Left renal pelvis (tissue), 4 donors: Measurements from ENCODE around the gene OVOL3. TPM values are rescaled to one million over a fixed set of nuclear protein-coding genes. Genes with fewer than 3 reads are reported as not detected.

Source experiments
- DNase-seq, 4 donors: peaks; one replicate each; pipeline ENCODE4 v3.0.0-alpha.2; 2013; ENCODE audit warnings: low read depth in 4 of 4, low spot score in 3 of 4
- polyA plus RNA-seq, 4 donors: library from polyadenylated mRNA; unstranded; fragments of 120-200 nt; gene quantifications; one replicate each; pipeline ENCODE4 v1.2.1, GENCODE V29; 2013; ENCODE audit not compliant: insufficient read length in 4 of 4

Gene OVOL3
- polyA plus RNA-seq, 4 donors, result not detected

GRCh38 chr19:36099166-36099785 is 11.7 kb upstream of the OVOL3 start:
- no peak for DNase-seq

GRCh38 chr19:36100476-36100875 is 10.5 kb upstream of the OVOL3 start:
- DNase-seq, result no peak

DNA sequence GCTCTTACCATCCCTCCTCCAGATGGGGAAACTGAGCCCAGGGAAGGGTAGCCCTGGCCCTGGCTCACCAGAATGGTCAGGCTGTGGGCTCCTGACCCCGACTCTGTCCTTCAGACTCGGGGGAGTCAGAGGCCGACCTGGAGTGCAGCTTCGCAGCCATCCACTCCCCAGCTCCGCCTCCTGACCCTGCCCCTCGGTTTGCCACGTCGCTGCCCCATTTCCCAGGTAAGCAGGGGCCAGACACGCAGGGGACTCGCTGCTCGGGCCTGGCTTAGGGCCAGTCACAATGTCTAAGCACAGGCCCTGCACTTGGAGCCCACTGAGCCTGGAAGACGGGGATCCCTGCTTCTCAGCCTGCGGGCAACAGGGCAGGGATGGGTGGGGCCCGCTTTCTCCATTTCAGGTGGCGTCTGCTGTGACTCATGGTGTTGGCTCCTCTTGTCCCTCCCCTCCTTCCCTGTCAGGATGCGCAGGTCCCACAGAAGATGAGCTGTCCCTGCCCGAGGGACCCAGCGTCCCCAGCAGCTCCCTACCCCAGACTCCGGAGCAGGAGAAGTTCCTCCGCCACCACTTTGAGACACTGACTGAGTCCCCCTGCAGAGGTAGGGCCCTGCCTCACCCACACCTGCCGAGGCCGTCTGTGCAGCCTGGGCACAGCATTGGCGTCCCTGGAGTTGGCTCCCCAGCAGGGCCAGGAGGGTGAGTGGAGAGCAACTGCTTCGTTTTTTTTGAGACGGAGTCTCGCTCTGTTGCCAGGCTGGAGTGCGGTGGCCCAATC is 9.2 kb upstream of the OVOL3 start:
- no peak for DNase-seq

GRCh38 chr19:36103040-36103626 is 7.8 kb upstream of the OVOL3 start:
- no peak for DNase-seq

DNA sequence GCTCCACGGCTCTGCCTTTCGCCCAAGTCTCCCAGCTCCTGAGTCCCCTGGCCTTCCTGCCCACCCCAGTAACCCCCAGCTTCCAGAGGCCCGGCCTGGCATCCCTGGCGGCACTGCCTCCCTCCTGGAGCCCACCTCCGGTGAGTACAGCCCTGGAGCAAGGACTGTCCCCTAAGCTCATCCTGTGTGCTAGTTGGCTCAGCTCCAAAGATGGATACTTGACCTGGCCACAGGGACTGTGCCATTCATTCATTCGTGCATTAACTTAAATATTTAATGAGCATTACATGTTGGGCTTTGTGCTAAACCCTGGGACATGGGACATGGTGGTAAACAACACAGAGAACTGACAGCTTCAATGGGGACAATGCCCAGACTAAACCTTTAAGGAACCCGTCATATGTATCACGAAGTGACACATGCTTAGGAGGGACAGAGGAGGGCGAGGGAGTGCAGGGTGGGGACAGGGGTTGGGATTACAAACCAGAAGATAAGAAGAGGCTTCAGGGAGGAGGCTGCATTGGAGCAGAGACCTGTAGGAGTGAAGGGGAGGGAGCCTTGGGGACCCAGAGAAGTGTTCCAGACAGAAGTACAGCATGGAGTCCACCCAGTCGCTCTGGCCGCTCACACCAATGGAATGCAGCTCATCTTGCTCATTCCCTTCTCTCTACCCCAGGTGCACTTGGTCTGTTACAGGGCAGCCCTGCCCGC is 6.9 kb upstream of the OVOL3 start:
- no peak for DNase-seq

DNA sequence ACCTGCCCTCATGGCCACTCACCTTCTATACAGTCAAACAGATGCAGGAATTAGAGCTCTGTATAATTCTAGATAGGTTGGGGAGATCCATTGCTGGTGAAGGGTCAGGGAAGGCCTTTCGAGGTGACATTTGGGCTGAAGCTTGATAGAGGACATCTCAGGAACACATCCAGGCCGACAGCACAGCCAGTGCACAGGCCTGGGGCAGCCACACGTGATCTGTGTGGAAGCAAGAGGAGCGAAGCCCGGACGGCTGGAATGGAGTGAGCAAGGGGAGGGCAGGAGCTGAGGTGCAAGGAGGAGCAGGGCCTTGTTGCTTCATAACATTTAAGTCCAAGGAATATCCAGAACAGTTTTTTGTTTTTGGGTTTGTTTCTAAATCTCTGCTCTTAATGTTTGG is 4.5 kb upstream of the OVOL3 start:
- DNase-seq, result no peak

DNA sequence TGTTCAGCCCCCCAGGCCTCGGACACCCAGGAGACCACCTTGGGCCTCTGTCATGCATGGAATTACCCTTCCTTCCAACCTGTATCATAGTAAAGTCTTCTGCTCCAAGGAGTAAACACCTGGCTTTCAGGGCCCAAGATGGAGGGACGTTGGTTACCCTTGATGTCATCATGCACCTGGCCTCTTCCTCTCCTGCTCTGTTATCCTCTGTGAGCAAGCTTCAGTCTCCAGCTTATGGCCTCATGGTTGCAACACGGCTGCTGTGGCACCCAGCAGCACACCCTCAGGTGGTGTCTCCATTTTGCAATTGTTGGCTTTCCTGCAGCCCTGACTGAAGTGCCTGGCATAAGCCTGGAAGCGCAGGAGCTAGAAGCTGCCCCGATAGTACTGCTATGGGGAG is 4.0 kb upstream of the OVOL3 start:
- no peak for DNase-seq

GRCh38 chr19:36108684-36109083 is 2.3 kb upstream of the OVOL3 start:
- DNase-seq, result no peak

- no peak for DNase-seq
These were observed 227 bp downstream of the OVOL3 start for GRCh38 chr19:36111200-36111539.

- no peak for DNase-seq
These were observed 1.7 kb downstream of the OVOL3 start for GRCh38 chr19:36112678-36113077.

DNA sequence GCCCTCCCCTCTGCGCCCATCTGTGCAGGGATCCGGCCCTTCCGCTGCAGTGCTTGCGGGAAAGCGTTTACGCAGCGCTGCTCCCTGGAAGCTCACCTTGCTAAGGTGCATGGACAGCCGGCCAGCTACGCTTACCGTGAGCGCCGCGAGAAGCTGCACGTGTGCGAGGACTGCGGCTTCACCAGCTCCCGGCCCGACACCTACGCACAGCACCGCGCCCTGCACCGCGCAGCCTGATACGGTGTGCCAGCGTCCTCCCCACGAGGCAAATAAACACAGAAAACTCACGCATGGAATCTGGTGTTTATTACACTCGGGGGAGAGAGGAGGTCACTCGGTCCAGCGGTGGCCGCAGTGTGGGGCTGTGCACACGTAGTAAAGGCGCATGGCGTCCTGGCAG is 2.5 kb downstream of the OVOL3 start:
- no peak for DNase-seq

DNA sequence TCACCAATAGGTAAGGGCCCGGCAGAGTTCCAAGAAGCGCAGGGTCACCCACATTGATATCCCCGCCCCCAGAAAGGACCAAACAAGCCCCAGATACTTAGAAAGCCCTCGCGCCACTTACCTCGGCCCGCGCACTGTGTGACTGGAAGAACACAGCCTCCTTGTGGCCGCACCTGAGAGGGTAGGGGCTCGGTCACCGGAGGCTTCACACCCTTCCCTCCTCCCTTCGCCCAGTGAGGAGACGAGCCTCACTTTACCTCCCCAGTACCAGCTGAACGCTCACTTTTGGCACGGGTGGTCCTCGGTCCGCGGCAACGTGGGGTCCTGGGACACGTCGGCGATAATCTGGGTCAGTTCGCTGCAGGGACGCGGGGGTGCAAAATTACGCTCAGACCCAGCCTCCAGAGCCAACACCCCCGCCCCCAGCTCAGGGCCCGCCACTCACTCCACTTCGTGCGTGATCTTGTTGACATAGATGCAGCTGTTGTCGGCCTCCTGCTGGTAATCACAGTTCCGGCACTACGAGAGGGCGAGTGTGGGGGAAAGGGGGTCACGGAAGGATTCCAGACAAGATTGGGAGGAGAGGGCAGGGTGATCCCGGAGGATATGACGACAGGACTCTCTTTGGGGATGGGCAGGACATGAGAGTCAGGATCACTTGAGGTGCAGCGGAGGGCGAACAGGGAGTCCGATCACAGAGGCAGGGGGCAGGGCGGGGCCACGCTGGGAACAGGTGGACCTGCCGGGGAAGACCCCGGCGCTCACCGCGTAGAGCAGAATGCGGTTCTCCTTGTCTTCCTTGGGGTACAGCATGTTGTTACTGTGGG is 3.2 kb downstream of the OVOL3 start:
- no peak for DNase-seq

DNA sequence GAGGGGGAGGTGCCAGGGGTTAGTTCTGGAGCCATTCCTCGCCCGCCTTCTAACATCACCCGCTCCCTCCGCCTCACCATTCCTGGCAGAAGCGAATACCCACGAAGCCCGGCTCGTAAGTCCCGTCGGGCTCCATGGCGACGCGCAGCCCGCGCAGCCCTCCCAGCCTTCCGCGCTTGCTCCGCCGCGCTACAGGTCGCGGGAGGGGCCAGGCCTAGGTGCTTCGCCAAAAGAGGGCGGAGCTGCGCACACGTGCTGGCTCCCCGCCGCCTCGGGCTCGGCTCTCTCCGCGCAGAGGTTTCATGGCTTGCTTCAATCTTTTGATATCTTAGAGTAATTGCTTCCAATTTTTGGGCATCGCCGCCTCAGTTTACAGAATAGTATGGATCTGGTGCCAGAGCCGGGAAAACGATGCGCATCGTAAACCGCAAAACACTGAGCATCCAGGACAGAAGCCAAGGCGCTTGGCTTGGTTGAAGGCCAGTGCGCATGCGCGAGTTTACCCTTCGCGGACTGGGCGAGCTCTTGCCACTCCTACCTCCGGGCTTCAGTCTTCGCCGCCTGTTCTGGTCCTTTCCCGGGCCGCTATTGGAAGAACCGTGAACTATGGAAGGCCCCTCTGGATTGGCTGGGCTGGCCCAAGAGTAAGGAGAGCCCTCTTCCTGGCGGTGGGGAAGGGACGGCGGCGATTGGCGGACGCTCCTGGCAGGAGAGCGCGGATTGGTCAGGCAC is 3.9 kb downstream of the OVOL3 start, which contains the start of gene POLR2I:
Gene POLR2I, minus strand, starts transcription at position 155 of the 732 bp plus-strand sequence. Its CDS starts 19 bp downstream, at position 136.
- DNase-seq, result peak; percentile 97 to 100 (median 99)

DNA sequence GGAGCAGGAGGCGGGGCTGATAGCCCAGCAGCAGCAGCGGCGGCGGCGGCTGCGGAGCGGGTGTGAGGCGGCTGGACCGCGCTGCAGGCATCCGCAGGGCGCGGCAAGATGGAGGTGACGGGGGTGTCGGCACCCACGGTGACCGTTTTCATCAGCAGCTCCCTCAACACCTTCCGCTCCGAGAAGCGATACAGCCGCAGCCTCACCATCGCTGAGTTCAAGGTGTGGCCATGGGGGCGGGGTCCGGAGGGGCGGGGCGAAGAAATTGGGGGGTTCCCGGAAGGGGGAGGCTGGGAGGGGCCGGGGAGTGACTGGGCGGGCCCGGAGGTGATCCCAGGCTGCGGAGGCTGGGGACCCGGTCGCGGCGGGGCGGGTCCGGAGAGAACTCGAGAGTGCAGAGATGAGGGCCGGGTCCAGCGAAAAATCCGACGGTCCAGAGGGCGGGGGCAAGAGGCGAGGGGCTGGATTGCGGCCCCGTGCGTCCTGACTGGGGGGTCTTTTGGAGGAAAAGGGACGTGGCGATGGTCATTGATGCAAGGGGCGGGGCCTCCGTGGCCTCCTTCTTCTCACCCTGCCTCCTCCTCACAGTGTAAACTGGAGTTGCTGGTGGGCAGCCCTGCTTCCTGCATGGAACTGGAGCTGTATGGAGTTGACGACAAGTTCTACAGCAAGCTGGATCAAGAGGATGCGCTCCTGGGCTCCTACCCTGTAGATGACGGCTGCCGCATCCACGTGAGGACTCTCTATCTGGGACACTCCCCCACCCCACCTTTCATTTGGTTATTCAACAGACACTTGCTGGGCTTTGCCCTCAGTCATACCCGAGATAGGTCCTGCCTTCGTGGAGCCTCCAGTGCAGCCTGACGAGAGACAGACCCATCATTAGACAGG is 4.8 kb downstream of the OVOL3 start, which contains the start of gene TBCB:
Gene TBCB, plus strand, starts transcription at position 16 of the 891 bp plus-strand sequence. Its CDS starts 93 bp downstream, at position 109.
- DNase-seq, result no peak

GRCh38 chr19:36116344-36116637 is 5.3 kb downstream of the OVOL3 start:
- DNase-seq, result no peak

DNA sequence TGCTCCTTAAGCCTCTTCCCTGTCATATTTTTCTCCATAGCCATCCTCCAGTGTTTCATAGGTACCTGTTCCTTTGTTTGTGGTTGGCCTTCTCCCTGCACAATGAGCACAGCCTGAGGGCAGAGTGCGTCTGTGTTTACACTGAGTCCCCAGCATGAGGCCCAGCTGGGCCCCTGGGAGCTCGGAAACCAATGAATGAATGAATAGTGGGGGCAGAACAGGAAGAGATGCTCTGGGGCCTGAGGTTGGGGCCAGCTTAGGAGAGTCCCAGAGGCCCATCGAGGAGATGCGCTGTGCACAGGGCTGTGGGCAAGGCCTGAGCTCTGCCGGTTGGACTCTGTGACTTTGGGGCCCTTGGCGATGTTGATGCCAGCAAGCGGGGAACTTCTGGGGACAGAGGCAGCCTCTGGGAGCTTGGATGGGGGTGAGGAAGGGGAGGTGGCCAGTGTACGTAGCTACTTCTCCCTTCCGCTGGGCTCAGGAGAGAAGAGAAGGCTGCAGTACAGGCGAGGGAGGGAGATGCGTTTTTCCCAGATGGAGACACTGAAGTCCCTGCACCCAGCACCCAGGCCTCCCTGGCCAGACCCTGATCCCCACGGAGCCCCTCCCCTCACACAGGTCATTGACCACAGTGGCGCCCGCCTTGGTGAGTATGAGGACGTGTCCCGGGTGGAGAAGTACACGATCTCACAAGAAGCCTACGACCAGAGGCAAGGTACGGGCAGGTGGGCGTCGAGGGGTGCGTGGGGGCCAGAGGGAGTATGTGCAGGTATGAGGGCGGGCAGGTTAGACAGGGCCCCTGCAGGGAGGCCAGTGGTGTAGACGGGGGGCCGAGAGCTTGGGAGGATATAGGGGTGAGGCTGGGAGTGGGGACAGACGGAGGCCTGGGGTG is 9.4 kb downstream of the OVOL3 start:
- DNase-seq, result no peak

DNA sequence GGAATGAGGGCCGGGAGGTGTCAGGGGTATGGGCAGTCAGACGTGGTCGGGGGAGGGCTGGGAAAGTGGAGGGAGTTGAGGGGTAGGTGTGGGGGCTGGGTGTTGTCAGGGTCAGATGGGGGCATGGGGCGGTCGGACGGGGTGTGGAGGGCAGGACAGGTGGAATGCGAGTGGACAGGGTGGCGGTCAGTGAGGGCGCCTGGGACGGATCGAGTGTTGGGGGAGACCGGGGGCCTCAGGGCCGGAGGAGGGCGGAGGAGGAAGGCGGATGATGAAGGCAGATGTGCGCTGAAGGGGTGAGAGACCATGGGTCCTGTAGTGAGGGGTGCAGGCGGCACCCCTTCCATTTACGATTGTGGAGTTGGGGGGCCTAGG is 10.0 kb downstream of the OVOL3 start:
- DNase-seq, result no peak
